ENCODE results near the gene RPUSD2.

The RPUSD2 gene

GRCh38 chr15:40569129-40569953, at the start of gene RPUSD2:
TSS of gene RPUSD2 (plus strand) at chr15:40569299. CDS start at chr15:40569338, 39 bp downstream.
- H3K4me3 ChIP-seq (ENCODE audit: low read length) = peak within 1 kb of the TSS; percentile 85
- TF ChIP-seq ZNF274 (IDR thresholded peaks at IDR 0.05; ENCODE audit: low read depth, low read length) = no peak

GRCh38 chr15:40523611-40524010, 45.5 kb upstream of the RPUSD2 start:
- TF ChIP-seq ZNF274 (IDR thresholded peaks at IDR 0.05; ENCODE audit: low read depth, low read length) = no peak
- no peak overlapping the region for H3K4me3 ChIP-seq (ENCODE audit: low read length)

- TF ChIP-seq ZNF274 (IDR thresholded peaks at IDR 0.05; ENCODE audit: low read depth, low read length) = no peak
- H3K4me3 ChIP-seq (ENCODE audit: low read length) = no peak overlapping the region
Measured at GRCh38 chr15:40525855-40526254, 43.2 kb upstream of the RPUSD2 start.

GRCh38 chr15:40528801-40529200, 40.3 kb upstream of the RPUSD2 start:
- H3K4me3 ChIP-seq (ENCODE audit: low read length) = no peak overlapping the region
- no peak for TF ChIP-seq ZNF274 (IDR thresholded peaks at IDR 0.05; ENCODE audit: low read depth, low read length)

- no peak overlapping the region for H3K4me3 ChIP-seq (ENCODE audit: low read length)
- TF ChIP-seq ZNF274 (IDR thresholded peaks at IDR 0.05; ENCODE audit: low read depth, low read length) = no peak
Measured at GRCh38 chr15:40533763-40534364, 35.2 kb upstream of the RPUSD2 start.

GRCh38 chr15:40534371-40534770, 34.7 kb upstream of the RPUSD2 start:
- no peak overlapping the region for H3K4me3 ChIP-seq (ENCODE audit: low read length)
- TF ChIP-seq ZNF274 (IDR thresholded peaks at IDR 0.05; ENCODE audit: low read depth, low read length) = no peak

GRCh38 chr15:40536501-40536900, 32.6 kb upstream of the RPUSD2 start:
- no peak for TF ChIP-seq ZNF274 (IDR thresholded peaks at IDR 0.05; ENCODE audit: low read depth, low read length)

GRCh38 chr15:40538976-40539375, 30.1 kb upstream of the RPUSD2 start:
- no peak overlapping the region for H3K4me3 ChIP-seq (ENCODE audit: low read length)
- no peak for TF ChIP-seq ZNF274 (IDR thresholded peaks at IDR 0.05; ENCODE audit: low read depth, low read length)

More at GRCh38 chr15:40536501-40536900, 32.6 kb upstream of the RPUSD2 start:
- no peak overlapping the region for H3K4me3 ChIP-seq (ENCODE audit: low read length)

GRCh38 chr15:40543082-40543481, 26.0 kb upstream of the RPUSD2 start:
- TF ChIP-seq ZNF274 (IDR thresholded peaks at IDR 0.05; ENCODE audit: low read depth, low read length) = no peak
- H3K4me3 ChIP-seq (ENCODE audit: low read length) = peak overlapping the region; percentile 15; the same call in 1 of the 2 replicates

- peak overlapping the region; percentile 17; the same call in 1 of the 2 replicates for H3K4me3 ChIP-seq (ENCODE audit: low read length)
Measured at GRCh38 chr15:40543631-40544294, 25.3 kb upstream of the RPUSD2 start.

GRCh38 chr15:40545457-40545856, 23.6 kb upstream of the RPUSD2 start:
- TF ChIP-seq ZNF274 (IDR thresholded peaks at IDR 0.05; ENCODE audit: low read depth, low read length) = no peak
- H3K4me3 ChIP-seq (ENCODE audit: low read length) = no peak overlapping the region

More at GRCh38 chr15:40543631-40544294, 25.3 kb upstream of the RPUSD2 start:
- TF ChIP-seq ZNF274 (IDR thresholded peaks at IDR 0.05; ENCODE audit: low read depth, low read length) = no peak

- no peak overlapping the region for H3K4me3 ChIP-seq (ENCODE audit: low read length)
- TF ChIP-seq ZNF274 (IDR thresholded peaks at IDR 0.05; ENCODE audit: low read depth, low read length) = no peak
Measured at GRCh38 chr15:40548610-40549009, 20.5 kb upstream of the RPUSD2 start.

- TF ChIP-seq ZNF274 (IDR thresholded peaks at IDR 0.05; ENCODE audit: low read depth, low read length) = no peak
- H3K4me3 ChIP-seq (ENCODE audit: low read length) = peak overlapping the region; percentile 10; the same call in 1 of the 2 replicates
Measured at GRCh38 chr15:40549894-40550293, 19.2 kb upstream of the RPUSD2 start.

GRCh38 chr15:40550341-40551037, 18.6 kb upstream of the RPUSD2 start:
- peak overlapping the region; percentile 10; the same call in 1 of the 2 replicates for H3K4me3 ChIP-seq (ENCODE audit: low read length)
- TF ChIP-seq ZNF274 (IDR thresholded peaks at IDR 0.05; ENCODE audit: low read depth, low read length) = no peak
